Sciatic nerve (tissue), 2 donors: ENCODE measurements around the gene ECT2. TPM values are rescaled to one million over a fixed set of nuclear protein-coding genes. Genes with fewer than 3 reads are reported as not detected.
"Not testable (repeated sequence)": the region's sequence is repeated elsewhere in the genome, so short reads cannot be mapped to it uniquely, and the experiment has no call there.

Source experiments
- ATAC-seq: fragments of 200-7000 bp; cut with Tn5 transposase; one replicate; pipeline ENCODE4 v1.9.1; 2020; ENCODE audit warnings: mild to moderate bottlenecking, moderate library complexity
- DNase-seq: peaks from one replicate; pipeline ENCODE4 v3.0.0-alpha.2; 2020; ENCODE audit warnings: low spot score
- intact Hi-C: fragments of 100-400 bp; cut with DNase I; formaldehyde crosslinking; loops from one replicate; pipeline ENCODE4 v1.14.2; 2022
- total RNA-seq: library from RNA; stranded (reverse); fragmentation: NEBNext Ultra II Directional; extraction: Animal tissue kit (Norgen Biotek cat#: 25700); gene quantifications from one replicate; pipeline ENCODE4 v1.2.1, GENCODE V29; 2021
- donor health status: DM: no; HTN: no; CAD: no.
- donor health status: DM: no; HTN: no; CAD: no.

Gene ECT2
- total RNA-seq, 1 donor from 2014 or later, result 11.9 TPM

- no peak for ATAC-seq
- intact Hi-C loops, result no loop called here
- no peak for DNase-seq
Measured at GRCh38 chr3:172846103-172846561, 95.6 kb downstream of the ECT2 start.

GRCh38 chr3:172846706-172847105, 96.2 kb downstream of the ECT2 start:
- intact Hi-C loops, result no loop called here
- ATAC-seq (no peak), DNase-seq (no peak)

- intact Hi-C loops, result no loop called here
- no peak for DNase-seq
Measured at GRCh38 chr3:172847292-172847691, 96.8 kb downstream of the ECT2 start.

GRCh38 chr3:172848910-172849309, 98.4 kb downstream of the ECT2 start:
- no peak for DNase-seq
- intact Hi-C loops, result no loop called here
- ATAC-seq, result no peak

More at GRCh38 chr3:172847292-172847691, 96.8 kb downstream of the ECT2 start:
- ATAC-seq, result no peak

- intact Hi-C loops, result no loop called here
- ATAC-seq, result no peak
- no peak for DNase-seq
Measured at GRCh38 chr3:172853005-172853404, 102.5 kb downstream of the ECT2 start.

GRCh38 chr3:172853921-172854666, 103.6 kb downstream of the ECT2 start:
- no peak for ATAC-seq
- intact Hi-C loops, result no loop called here
- no peak for DNase-seq

GRCh38 chr3:172855037-172855436, 104.5 kb downstream of the ECT2 start:
- intact Hi-C loops, result no loop called here
- ATAC-seq, result no peak
- DNase-seq, result no peak

- ATAC-seq (no peak), DNase-seq (no peak)
- intact Hi-C loops, result no loop called here
Measured at GRCh38 chr3:172856795-172857742, 106.5 kb downstream of the ECT2 start.

- no peak for DNase-seq
- intact Hi-C loops, result no loop called here
- no peak for ATAC-seq
Measured at GRCh38 chr3:172859041-172859440, 108.5 kb downstream of the ECT2 start.

- intact Hi-C loops, result not testable (repeated sequence)
Measured at GRCh38 chr3:172866726-172867350, 116.3 kb downstream of the ECT2 start.

GRCh38 chr3:172868582-172869200, 118.2 kb downstream of the ECT2 start:
- no peak for ATAC-seq
- DNase-seq, result no peak
- intact Hi-C loops, result no loop called here

More at GRCh38 chr3:172866726-172867350, 116.3 kb downstream of the ECT2 start:
- not testable (repeated sequence) for DNase-seq, ATAC-seq

- DNase-seq (no peak), ATAC-seq (peak; percentile 72)
- intact Hi-C loops, result no loop called here
Measured at GRCh38 chr3:172869368-172869771, 118.8 kb downstream of the ECT2 start.

- intact Hi-C loops, result no loop called here
- DNase-seq, result no peak
- ATAC-seq, result no peak
Measured at GRCh38 chr3:172869784-172870518, 119.4 kb downstream of the ECT2 start.

Other genes with a start within 250 kb of the ECT2 start
- 36.5 TPM for gene TNFSF10, start 227.3 kb upstream of the ECT2 start, total RNA-seq
- 10.1 TPM for gene NCEH1, start 39.7 kb upstream of the ECT2 start, total RNA-seq